ENCODE results near the gene CUL1.
"Not testable (repeated sequence)": the region's sequence is repeated elsewhere in the genome, so short reads cannot be mapped to it uniquely, and the experiment has no call there.

The CUL1 gene

GRCh38 chr7:148697256-148698006 is 1.3 kb upstream of the CUL1 start:
- peak; percentile 37 for DNase-seq (ENCODE audit: low spot score)

DNA sequence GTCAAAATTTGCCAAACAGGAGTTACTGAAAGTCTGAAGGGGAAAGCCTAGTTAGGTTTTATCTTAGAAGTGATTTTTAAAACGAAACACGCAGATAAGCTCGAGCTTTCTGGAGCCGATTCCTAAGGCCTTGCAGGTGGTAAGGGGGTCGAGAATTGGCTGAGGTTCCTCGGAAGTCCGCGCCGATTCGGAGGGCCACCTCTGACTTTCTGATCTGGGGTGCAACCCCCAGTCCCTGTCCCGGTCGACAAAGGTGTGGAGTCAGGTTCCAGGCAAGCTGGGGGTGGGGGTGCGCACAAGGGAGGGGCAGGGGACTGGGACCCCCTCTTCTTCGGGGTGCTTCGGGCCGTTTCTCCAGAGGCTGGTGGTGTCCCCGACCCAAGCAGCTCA is 701 bp upstream of the CUL1 start:
- DNase-seq (ENCODE audit: low spot score), result no peak

DNA sequence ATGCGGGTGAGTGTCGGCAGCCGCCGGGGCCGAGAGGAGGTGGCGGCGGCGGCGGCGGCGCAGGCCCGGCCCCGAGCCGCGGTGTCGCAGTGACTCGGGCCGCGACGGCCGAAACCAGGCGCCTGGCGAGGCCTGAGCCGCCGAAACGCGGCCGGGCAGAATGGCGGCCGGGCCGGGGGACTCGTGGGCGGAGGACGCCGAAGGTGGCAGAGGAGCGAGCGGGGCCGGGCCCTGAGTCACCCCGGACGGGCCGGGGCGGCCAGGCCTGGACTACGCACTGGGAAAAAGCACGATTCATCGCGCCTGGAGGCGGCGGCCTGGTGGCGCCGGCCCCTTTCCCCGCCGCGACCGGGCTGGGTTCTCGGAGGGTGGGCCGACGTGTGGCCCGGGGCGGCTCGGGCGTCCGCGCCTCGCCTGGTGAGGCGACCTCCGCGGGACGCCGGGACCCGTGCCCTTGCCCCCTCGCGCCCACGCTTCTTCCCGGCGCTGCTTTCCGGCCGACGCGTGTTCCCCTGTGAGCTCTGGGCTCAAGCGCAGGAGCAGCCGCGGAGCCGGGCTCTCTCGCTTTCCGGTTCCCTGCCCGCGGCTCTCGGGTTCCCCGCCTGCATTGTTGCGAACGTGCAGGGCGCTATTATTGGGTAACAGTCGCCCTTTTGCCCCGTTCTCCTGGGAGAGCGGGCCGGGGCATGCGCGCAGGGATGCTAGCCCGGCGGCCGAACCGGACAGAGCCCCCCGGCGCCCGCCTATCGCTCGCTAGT is 500 bp downstream of the CUL1 start:
- DNase-seq (ENCODE audit: low spot score), result peak; percentile 48

- DNase-seq (ENCODE audit: low spot score), result peak; percentile 32
These were observed 1.3 kb downstream of the CUL1 start for GRCh38 chr7:148699782-148700629.

GRCh38 chr7:148700661-148701064 is 2.0 kb downstream of the CUL1 start:
- peak; percentile 20 for DNase-seq (ENCODE audit: low spot score)

DNA sequence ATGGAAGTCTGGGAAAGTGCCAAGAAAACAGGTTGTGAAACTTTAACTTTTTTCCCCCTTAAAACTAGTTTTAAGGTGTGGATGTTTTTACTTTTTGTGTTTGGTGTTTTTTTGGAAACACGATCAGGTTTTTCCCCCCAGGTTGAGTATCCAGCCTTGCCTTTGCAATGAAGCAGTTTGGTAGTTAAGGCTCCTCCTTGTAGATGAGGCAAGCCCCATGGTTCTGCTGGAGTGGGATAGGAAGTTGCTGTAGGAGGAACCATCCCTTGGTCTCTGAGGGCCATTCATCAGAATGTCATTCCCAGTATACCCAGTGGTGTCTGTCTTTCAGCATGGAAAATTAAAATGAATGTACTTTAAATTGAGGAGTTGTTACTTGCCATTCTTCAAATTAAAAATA is 2.7 kb downstream of the CUL1 start:
- peak; percentile 35 for DNase-seq (ENCODE audit: low spot score)

- no peak for DNase-seq (ENCODE audit: low spot score)
These were observed 4.4 kb downstream of the CUL1 start for GRCh38 chr7:148702876-148703670.

DNA sequence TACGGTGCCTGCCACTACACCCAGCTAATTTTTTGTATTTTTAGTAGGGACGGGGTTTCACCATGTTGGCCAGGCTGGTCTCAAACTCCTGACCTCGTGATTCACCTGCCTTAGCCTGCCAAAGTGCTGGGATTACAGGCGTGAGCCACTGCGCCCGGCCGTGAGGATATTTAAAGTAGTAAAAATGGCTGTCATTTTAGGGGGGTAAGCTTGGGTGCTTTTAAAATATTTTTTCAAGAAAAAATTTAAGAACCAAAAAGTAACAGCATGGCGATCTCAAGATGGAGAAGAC is 4.9 kb downstream of the CUL1 start:
- not testable (repeated sequence) for DNase-seq (ENCODE audit: low spot score)

DNA sequence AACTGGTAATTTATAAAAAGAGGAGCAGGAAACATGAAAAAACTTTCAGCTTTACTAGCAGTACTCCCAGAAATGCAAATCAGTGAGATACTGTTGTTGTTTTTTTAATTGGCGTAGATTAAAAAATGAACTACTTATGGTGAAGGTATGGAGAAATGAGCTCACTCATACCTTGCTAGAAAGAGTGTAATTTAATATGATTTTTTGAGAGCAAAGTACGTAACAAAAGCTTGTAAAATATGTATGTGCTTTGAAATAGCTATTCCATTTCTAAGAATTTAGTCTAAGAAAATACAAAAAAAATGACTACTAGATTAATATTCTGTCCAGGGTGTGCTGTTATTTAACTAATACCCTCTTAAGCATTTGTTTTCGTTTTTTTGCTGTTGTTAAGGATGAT is 5.5 kb downstream of the CUL1 start:
- DNase-seq (ENCODE audit: low spot score), result no peak

GRCh38 chr7:148704970-148705369 is 6.3 kb downstream of the CUL1 start:
- DNase-seq (ENCODE audit: low spot score), result no peak

DNA sequence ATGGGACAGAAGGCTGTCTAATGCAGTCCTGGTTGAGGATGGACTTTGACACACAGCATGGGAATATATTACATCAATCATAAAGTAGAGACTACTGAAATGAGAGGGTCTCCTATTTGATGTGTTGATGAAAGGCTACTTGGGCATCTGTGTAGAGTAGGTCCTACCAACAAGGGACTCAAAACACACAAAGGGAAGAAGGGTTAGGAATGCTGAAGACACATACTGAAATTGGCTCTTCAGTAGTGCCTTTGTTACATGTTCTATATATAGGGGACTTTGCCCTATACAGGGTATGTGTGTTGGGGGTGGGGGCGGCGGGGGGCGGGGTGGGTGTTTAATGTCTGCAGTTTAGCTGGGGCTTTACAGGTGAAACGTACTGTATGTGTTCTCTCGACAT is 7.7 kb downstream of the CUL1 start:
- DNase-seq (ENCODE audit: low spot score), result no peak

GRCh38 chr7:148708026-148708885 is 9.6 kb downstream of the CUL1 start:
- DNase-seq (ENCODE audit: low spot score), result no peak

DNA sequence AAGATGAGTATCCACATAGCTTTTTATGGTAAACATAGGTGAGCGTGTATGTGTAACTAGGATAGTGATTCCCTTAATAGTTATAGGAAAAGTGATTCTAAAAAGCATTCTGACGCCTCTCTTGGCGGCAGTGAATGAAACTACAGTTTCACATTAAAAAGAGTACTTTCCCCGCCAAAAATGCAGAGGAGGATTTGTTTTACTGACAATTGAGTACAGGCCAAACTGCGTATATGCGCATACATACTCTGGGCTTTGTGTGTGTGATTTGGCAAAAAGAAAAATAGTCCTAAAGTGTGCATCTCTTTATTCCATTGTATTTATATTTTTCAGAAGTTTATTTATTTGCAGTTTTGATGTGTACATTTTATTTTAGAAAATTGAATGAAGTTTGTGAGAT is 10.3 kb downstream of the CUL1 start:
- no peak for DNase-seq (ENCODE audit: low spot score)

DNA sequence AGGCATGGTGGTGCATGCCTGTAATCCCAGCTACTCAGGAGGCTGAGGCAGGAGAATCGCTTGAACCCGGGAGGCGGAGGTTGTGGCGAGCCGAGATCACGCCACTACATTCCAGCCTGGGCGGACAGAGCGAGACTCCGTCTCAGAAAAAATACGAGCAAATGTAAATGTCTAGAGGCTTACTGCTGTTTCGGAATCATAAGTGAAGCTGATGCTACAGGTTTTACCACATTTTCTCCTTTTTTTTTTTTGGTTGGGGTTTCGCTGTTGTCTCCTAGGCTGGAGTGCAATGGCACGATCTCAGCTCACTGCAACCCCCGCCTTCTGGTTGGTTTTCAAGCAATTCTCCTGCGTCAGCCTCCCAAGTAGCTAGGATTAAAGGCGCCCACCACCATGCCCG is 11.7 kb downstream of the CUL1 start:
- not testable (repeated sequence) for DNase-seq (ENCODE audit: low spot score)

DNA sequence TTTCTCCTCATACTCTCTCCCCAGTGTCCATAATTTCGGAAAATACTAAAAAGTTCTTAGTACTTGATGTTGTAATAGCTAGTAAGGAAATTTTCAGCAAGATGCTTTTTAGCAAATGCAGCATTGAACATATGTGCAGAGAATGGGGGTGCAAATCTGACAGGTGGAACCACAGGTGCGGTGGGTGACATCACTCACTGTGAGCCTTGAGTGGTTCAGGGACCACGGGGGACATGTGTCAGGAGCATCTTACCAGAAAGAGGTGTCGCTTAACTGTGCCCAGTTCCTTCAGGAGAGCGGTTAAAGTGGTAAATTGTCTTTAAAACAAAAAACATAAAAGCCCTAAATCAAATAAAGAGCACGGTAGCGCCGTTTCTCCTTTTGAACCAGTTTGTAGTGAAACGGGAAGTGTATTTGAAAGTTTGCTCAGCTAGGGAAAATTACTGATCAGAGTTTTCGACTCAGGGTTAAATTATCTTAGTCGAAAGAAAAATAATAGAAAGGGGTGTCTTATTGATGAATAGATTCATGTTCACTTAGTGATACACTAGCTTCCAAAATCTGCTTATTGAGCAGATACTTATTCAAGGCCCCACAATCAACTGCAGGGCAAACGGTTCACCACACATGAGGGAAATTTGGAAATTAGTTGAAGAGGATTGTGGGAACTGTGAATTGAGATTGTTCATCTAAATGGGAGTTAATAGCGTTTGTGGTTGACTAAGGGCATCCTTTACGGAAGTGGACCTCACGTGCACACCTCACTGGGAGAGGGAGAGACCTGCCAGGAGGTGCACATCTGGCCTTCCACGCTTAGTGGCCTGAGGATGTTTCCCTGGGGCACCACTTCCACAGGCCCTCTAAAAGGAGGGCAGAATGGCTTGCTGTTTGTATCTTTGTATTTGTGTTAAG is 12.7 kb downstream of the CUL1 start:
- no peak for DNase-seq (ENCODE audit: low spot score)

DNA sequence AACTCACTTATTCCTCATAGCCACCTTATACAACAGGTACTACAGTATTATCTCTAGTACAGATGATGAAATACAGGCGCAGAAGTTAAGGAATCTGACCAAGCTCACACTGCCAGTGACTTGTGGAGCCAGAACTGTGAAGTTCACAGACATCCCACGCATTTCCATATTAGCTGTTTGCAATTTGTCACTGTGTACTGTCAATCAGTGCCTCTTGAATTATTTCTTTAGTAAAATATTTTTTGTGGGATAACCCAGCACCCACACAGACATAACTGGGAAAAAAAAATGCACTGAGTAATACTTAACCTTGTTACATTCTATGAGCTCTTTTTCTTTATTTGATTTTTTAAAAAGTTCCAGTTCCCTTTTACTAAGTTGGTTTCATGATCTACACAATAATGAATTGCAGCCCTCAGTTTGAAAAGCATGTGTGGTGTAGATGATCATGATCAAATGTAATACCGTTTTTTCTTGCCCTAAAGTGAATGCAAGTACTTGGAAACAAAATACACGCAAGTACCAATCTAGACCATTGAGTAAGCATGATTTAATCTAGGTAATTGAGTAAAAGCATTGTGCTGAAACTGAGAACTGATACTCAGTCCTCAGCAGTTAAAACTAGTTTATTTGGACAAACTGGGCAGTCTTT is 14.1 kb downstream of the CUL1 start:
- no peak for DNase-seq (ENCODE audit: low spot score)

DNA sequence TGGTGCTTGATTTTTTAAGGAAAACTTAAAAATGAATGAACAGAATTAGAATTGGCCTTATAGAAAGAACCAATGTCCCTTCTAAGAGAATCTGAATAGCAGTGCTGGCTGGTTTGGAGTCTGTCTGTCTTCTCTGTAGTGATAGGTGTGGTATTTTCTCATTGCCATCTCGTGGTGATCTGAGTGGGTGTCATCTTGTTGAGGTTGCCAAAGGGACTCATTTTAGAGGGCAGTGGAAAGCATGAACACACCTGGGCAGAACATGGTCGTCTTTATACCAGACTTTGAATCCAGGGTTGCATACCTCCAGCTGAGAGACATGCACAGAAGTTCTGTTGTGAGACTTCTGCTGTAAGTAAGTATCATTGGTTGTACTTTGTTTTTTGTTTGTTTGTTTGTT is 15.8 kb downstream of the CUL1 start:
- no peak for DNase-seq (ENCODE audit: low spot score)

- no peak for DNase-seq (ENCODE audit: low spot score)
These were observed 16.3 kb downstream of the CUL1 start for GRCh38 chr7:148715027-148715426.

DNA sequence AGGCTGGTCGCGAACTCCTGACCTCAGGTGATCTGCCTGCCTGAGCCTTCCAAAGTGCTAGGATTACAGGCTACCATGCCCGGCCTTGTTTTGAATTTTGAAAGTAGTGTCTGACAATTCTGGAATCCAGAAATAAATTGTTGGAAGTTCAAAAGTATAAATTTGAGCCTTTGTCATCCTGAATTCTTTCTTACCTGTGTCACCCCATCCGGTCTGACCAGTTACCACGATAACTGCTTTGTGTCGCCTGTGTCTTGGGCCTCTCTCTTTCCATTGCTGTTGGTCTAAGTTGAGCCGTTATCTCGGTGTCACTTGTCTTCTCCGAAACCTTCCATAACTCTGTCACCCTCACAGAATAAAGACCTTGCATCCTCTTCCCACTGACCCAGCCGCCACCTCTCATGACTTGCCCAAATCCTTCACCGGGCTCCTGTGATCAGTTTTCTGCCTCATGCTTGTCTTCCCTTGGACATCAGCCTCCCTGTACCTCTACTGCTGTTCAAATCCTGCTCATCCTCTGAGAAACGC is 18.6 kb downstream of the CUL1 start:
- DNase-seq (ENCODE audit: low spot score), result no peak
